GM18499 (cell line): Measurements from ENCODE around the gene NME7.
"Not testable (repeated sequence)": the region's sequence is repeated elsewhere in the genome, so short reads cannot be mapped to it uniquely, and the experiment has no call there.

Source experiments
- ATAC-seq: cut with Tn5 transposase; IDR thresholded peaks from one replicate; pipeline ENCODE4 v1.9.1; 2021; ENCODE audit warnings: moderate number of reproducible peaks; ENCODE audit not compliant: insufficient read depth, unreplicated experiment

NME7 gene

GRCh38 chr1:169345511-169345910, 22.1 kb downstream of the NME7 start:
- ATAC-seq: no peak

GRCh38 chr1:169342096-169342495, 25.5 kb downstream of the NME7 start:
- not testable (repeated sequence) for ATAC-seq

DNA sequence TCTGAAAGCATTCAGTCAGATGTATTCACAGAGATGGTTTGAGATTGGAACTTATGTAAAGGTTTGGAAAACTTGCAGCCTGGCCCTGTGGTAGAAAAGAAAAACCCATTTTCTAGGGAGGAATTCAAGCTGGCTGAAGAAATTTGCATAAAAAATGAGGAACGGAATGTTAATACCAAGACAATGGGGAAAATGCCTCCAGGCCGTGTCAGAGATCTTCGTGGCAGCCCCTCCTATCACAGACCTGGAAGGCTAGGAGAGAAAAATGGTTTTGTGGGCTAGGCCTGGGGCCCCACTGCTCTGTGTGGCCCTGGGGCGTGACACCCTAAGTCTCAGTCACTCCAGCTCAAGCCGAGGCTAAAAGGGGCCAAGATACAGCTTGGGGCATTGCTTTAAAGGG, 26.7 kb downstream of the NME7 start:
- ATAC-seq: no peak

- ATAC-seq: no peak
Measured at GRCh38 chr1:169339773-169340172, 27.8 kb downstream of the NME7 start.

- no peak for ATAC-seq
Measured at GRCh38 chr1:169338617-169339016, 29.0 kb downstream of the NME7 start.

GRCh38 chr1:169336947-169337715, 30.5 kb downstream of the NME7 start:
- not testable (repeated sequence) for ATAC-seq

DNA sequence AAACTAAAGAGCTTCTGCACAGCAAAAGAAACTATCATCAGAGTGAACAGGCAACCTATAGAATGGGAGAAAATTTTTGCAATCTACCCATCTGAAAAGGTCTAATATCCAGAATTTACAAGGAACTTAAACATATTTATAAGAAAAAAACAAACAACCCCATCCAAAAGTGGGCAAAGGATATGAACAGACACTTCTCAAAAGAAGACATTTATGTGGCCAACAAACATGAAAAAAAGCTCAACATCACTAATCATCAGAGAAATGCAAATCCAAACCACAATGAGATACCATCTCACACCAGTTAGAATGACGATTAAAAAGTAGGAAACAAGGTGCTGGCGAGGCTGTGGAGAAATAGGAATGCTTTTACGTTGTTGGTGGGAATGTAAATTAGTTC, 32.9 kb downstream of the NME7 start:
- not testable (repeated sequence) for ATAC-seq

DNA sequence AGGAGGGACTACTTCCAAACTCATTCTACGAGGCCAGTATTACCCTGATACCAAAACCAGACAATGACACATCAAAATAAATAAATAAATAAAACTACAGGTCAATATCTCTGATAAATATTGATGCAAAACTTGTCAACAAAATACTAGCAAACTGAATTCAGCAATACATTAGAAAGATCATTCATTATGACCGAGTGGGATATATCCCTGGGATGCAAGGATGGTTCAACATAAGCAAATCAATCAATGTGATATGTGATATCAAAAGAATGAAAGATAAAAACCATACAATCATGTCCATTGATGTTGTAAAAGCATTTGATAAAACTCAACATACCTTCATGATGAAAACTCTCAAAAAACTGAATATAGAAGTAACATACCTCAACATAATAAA, 36.7 kb downstream of the NME7 start:
- no peak for ATAC-seq

DNA sequence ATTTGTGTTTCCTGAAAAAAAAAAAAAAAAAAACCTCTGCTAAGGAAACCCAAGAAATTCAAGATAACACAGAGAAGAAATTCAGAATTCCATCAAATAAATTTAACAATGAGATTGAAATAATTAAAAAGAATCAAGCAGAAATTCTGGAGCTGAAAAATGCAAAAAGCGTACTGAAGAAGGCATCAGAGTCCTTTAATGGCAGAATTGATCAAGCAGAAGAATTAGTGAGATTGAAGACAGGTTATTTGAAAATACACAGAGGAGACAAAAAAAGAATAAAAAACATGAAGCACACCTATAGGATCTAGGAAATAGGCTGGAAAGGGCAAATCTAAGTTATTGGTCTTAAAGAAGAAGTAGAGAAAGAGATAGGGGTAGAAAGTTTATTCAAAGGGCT, 38.2 kb downstream of the NME7 start:
- ATAC-seq: no peak

DNA sequence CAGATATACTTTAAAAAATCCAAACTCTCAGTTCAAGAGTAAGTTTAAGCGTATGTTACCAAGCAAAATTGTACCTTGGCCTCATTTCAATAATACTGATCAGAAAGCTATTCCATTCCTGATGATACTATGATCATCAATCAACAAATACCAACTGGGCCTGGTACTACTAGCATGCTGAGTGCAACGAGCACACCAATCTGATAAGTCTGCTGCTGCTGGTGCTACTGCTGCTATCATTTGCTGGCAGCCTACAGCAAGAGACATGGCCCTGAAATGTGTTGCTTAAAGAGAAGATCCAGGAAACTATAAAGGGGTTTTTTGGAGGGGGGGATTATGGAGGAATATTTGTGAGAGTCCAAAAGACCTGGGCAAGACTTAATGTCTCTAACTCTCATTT, 39.7 kb downstream of the NME7 start:
- no peak for ATAC-seq

DNA sequence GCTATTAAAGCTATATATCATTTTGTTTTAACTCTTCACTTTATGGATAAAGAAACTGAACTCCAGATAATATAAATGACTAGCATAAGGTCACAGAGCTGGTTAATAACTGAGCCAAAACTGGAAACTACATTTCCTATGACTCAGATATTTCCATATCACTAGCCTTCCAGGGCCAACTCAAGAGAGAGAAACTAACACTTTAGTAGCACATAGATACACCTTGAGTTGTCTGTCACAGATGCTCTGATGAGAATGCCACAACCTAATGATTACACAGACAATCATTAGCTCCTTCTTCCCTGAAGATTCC, 40.7 kb downstream of the NME7 start:
- ATAC-seq: peak; percentile 92

- ATAC-seq: no peak
Measured at GRCh38 chr1:169326261-169326955, 41.2 kb downstream of the NME7 start.

DNA sequence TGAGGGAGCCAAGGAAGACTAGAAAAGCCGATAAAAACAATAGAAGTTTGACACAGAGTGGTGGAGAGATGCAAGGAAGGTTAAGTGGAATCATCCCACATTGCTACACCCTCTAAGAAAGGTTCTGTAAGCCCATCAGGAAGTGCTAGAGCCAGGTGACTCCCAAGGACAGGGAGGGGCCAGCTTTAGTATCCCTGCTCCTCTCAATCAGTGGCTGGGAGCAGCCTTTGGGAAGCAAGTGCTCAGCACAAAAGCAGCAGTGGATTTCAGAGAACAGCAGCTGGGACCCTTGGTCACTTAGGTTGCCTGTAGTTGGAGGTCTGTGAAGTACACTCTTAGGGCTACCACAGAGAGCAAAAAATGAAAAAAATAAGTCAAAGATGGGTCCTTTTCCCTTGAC, 42.5 kb downstream of the NME7 start:
- no peak for ATAC-seq

DNA sequence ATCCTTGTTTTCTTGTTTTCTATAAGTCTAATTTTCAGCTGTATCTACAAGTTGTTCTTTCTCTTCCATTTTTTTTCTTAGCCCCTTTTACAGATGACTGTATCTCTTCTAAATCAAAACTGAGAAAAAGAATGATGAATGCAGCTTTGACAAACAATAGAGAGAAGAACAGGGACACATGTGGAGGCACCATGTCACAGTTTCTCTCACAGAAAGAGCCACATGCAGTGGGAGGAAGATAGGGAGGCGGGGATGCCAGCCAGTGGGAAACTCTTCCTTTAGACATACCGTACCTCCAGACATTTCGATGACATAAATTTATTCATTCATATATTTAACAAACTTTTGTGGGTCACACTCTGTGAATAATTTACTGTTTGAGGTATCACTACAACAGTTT, 45.5 kb downstream of the NME7 start:
- no peak for ATAC-seq

DNA sequence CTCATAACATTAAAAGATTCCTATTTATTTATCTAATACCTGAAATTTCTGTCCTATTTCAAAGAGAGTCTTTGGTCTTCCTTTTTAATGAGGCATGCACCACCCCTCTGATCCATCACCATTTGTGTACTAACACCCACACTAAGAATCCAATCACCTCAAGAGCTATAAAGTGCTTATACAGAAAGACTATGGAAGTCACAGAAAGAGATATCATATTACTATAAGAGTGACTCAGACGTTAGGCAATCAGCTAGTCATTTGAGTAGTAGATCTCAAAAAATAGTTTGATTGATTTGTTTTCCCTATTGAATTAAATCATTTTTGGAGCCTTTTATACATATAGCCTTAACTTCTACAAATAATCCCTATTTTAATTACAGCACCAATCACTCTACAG, 46.1 kb downstream of the NME7 start:
- no peak for ATAC-seq

DNA sequence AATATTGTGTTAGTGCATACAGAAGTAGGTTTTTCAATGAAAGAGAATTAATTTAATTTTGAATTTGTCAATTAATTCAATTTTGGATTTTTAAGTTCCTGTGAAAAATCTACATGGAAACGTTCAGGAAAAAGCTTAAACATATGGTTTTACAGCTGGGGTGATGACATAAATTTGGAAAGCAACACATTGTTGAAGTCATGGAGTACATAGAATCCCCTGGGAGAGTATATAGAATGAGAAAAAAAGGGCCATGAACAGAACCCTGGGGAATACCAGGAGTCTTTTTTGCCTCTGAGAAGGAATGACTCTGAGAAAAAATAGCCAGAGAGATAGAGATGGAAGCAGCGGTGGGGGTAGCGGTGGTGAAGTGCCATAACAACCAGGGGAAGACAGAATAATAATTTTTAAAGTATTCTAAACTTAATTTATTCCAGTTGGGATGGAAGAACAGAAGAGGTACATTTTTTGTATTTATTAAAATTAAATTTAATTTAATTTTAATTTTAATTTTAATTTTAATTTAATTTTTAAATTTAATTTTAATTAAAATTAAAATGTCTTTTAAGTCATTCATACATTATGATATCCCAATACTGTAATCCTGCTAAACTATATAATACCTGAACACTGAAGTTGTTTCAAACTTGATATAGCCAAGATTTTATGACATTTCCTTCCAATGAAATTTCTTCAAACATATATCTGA, 48.9 kb downstream of the NME7 start:
- ATAC-seq: no peak

DNA sequence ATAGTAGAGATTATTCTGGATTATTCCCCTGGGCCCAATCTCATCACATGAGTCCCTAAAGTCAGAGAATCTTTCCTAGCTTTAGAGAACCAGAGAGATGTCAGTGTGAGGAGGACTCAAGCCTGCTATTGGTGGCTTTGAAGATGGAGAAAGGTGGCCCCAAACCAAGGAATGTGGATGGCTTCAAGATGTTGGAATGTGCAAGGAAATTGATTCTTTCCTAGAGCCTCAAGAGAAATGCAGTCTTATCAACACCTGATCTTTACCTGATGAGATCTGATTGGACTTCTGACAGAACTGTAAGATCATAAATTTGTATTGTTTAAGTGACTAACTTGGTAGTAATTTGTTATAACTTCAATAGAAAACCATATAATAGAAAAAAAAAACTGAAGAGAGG, 51.0 kb downstream of the NME7 start:
- ATAC-seq: no peak

- no peak for ATAC-seq
Measured at GRCh38 chr1:169312084-169312954, 55.3 kb downstream of the NME7 start.

DNA sequence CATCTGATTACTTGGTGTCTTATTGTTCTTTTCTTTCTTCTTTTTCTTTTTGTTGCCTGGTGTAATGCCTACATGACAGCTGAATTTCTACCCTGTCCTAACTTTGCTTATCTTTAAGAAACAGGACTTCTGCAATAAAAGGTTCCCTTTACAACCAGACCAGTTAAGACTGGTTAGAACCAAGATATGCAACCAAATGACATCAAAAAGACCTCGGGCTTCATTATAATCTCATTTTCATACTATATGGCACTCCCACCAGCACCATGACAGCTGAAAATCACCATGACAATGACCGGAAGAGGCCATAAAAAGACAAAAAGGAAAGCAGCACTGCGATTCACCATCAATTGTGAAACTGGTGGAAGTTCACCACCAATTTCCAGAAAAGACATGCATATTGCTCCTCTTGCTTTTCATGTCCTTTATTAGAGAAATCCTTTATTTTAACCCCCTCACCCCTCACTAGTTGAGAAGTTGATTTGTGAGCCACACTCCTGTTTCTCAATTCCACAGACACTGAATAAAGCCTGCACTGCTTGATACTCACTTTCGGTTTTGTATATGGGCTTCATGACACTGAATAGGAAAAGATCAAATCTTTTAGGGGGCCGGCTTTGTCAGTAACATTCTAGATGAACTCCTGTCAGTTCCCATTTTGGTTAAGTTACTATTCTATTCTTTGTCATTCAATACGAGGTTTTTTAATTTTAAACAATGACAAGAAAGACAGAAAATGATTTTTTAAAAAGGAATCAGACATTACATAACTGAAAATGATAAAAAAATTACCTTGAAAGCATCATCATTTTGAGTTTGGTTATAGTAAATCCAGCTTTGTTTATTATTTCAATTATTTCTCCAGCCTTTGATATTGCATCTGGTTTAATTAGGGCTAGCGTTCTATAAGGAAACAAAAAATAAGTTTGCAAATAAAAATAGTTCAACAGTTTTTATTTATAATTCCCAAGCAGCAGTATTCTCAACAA, 58.1 kb downstream of the NME7 start:
- no peak for ATAC-seq
